HepG2 (cell line): ENCODE results near the gene ARHGAP32. TPM values are rescaled to one million over a fixed set of nuclear protein-coding genes. Genes with fewer than 3 reads are reported as not detected.
A peak's percentile ranks its signal among the peaks of the same experiment; 100 is the strongest.

Experiments used
- ATAC-seq: fragments of 200-7000 bp; cut with Tn5 transposase; 3 replicates; pipeline ENCODE4 v1.9.1; 2020; ENCODE audit warnings: mild to moderate bottlenecking, moderate library complexity
- BruUV-seq: library from RNA; stranded (reverse); fragments of 400-500 nt; replicated peaks from 2 replicates; lab custom pipeline; 2021; lab: Mats Ljungman, UMichigan
- CTCF ChIA-PET: fragments of 300-600 bp; formaldehyde crosslinking; extraction: SDS; loops from one replicate; lab custom pipeline; 2021; ENCODE audit warnings: low total read pairs, inconsistent platforms, low intra/inter-chr PET ratio; lab: Yijun Ruan, JAX
- POLR2A ChIA-PET: fragments of 350-600 bp; sonication (Branson Sonifier 250); formaldehyde crosslinking; loops from one replicate; lab custom pipeline; 2020; ENCODE audit warnings: antibody characterized with exemption, inconsistent platforms; lab: Yijun Ruan, JAX
- DNase-seq: peaks from one replicate; pipeline ENCODE4 v3.0.0-alpha.2; 2015; ENCODE audit warnings: low spot score
- FAIRE-seq: peaks from 3 replicates; lab custom pipeline; 2011; peaks lifted over from hg19 to GRCh38; lab: Jason Lieb, UNC
- H2AFZ ChIP-seq: one replicate; pipeline ENCODE4 v1.6.1; 2011; ENCODE audit warnings: low read length, inconsistent platforms
- H3K27ac ChIP-seq: fragments of 300-600 bp; 3 replicates; pipeline ENCODE4 v1.8.0; 2011; ENCODE audit warnings: mixed run types, mild to moderate bottlenecking, mixed read lengths, low read length, inconsistent platforms; ENCODE audit not compliant: insufficient read depth; ENCODE audit errors: extremely low read length
- H3K27me3 ChIP-seq, 2 experiments: fragments of 200-600 bp in 1 of 2; 2 replicates in 1 of 2; 3 replicates in 1 of 2; pipeline versions ENCODE4 v1.6.0 to v1.8.0; 2011; ENCODE audit warnings: low read length in 2 of 2, mild to moderate bottlenecking in 2 of 2, moderate library complexity in 2 of 2, inconsistent platforms in 1 of 2; ENCODE audit not compliant: insufficient read depth in 2 of 2, control insufficient read depth in 1 of 2
- H3K36me3 ChIP-seq, 2 experiments: fragments of 200-600 bp in 1 of 2; replicated peaks in 1 of 2; 2 replicates in 1 of 2; 3 replicates in 1 of 2; pipeline versions ENCODE4 v1.5.1 to v1.8.0; 2011; ENCODE audit warnings: low read length in 2 of 2, inconsistent platforms in 1 of 2; ENCODE audit not compliant: insufficient read depth in 2 of 2, control insufficient read depth in 1 of 2
- H3K4me1 ChIP-seq: 2 replicates; pipeline ENCODE4 v1.5.1; 2012; ENCODE audit warnings: low read length, inconsistent platforms; ENCODE audit not compliant: insufficient read depth
- H3K4me2 ChIP-seq: 2 replicates; pipeline ENCODE4 v1.6.0; 2011; ENCODE audit warnings: low read depth, low read length, inconsistent platforms
- H3K4me3 ChIP-seq, 3 experiments: fragments of 200-600 bp in 1 of 3; sonication (generic), shearing (Covaris generic) in 1 of 3; replicated peaks in 1 of 3; 2 replicates each; pipeline ENCODE4 v1.5.1; 2011 to 2016; ENCODE audit warnings: low read length in 3 of 3, inconsistent platforms in 2 of 3, low read depth in 2 of 3, mild to moderate bottlenecking in 2 of 3, control low read depth in 1 of 3, mixed read lengths in 1 of 3; ENCODE audit not compliant: insufficient read depth in 1 of 3
- H3K79me2 ChIP-seq: one replicate; pipeline ENCODE4 v1.6.1; 2011; ENCODE audit warnings: low read length, inconsistent platforms; ENCODE audit not compliant: insufficient read depth
- H3K9ac ChIP-seq: 2 replicates; pipeline ENCODE4 v1.6.0; 2011; ENCODE audit warnings: mild to moderate bottlenecking, low read depth, low read length, inconsistent platforms; ENCODE audit not compliant: insufficient read depth
- H3K9me3 ChIP-seq: 2 replicates; pipeline ENCODE4 v1.5.1; 2012; ENCODE audit warnings: mild to moderate bottlenecking, low read length
- H4K20me1 ChIP-seq: 2 replicates; pipeline ENCODE4 v1.6.0; 2011; ENCODE audit warnings: inconsistent platforms, mild to moderate bottlenecking, low read length, moderate library complexity; ENCODE audit not compliant: insufficient read depth
- ATF1 ChIP-seq: IDR thresholded peaks from 2 replicates; pipeline ENCODE4 v1.6.1; 2016; ENCODE audit warnings: mild to moderate bottlenecking, control low read depth
- KAT2B ChIP-seq: fragments of 150-350 bp; IDR thresholded peaks from 2 replicates; pipeline ENCODE4 v1.6.1; 2014; ENCODE audit warnings: low read depth, low read length, borderline replicate concordance
- SRSF4 ChIP-seq: fragments of 200-400 bp; formaldehyde crosslinking; IDR thresholded peaks from one replicate; pipeline ENCODE4 v1.6.1; 2018; ENCODE audit warnings: mild to moderate bottlenecking, low read depth, low read length, moderate library complexity; ENCODE audit not compliant: poor library complexity, severe bottlenecking
- YY1 ChIP-seq: IDR thresholded peaks from 2 replicates; pipeline ENCODE4 v1.6.1; 2011; ENCODE audit warnings: low read length, low read depth, moderate library complexity, mild to moderate bottlenecking; ENCODE audit not compliant: insufficient read depth, insufficient replicate concordance
- WGBS: methylation state at CpG from one replicate; pipeline ENCODE4 v1.1.6; 2017; ENCODE audit warnings: low lambda C conversion rate; 5-methylcytosine and 5-hydroxymethylcytosine counted together
- in situ Hi-C: cut with HindIII; loops from 2 replicates; pipeline ENCODE4 v1.10.0; 2017; ENCODE audit warnings: low pct_unique_long_range_greater_than_20kb; ENCODE audit not compliant: extremely low pct_ligation_motif_present
- intact Hi-C: fragments of 100-400 bp; cut with micrococcal nuclease; formaldehyde crosslinking; loops from one replicate; pipeline ENCODE4 v1.10.0; 2022; ENCODE audit not compliant: unreplicated experiment
- polyA plus RNA-seq, 8 experiments: library from polyadenylated mRNA; depleted of rRNA in 3 of 8; stranded (reverse) in 7 of 8; unstranded in 1 of 8; fragments of >200 nt; fragmentation: Illumina TruSeq in 4 of 8; extraction: Trizol in 4 of 8; gene quantifications; 2 replicates each; pipeline versions ENCODE4 v1.2.1 to v1.2.3, GENCODE V29; 2011 to 2016; ENCODE audit warnings: low read depth in 4 of 8, missing spikeins in 1 of 8, mixed read lengths in 1 of 8; ENCODE audit not compliant: insufficient read depth in 1 of 8
- total RNA-seq, 5 experiments: library from RNA; depleted of rRNA; stranded (reverse); fragments of >200 nt; fragmentation: Illumina TruSeq; extraction: Trizol; gene quantifications; 2 replicates each; pipeline ENCODE4 v1.2.3, GENCODE V29; 2016; ENCODE audit warnings: low read depth in 1 of 5
- TF ChIP-seq, protein P1 (sequence below): sonication (generic); formaldehyde crosslinking; IDR thresholded peaks from 2 replicates; pipeline ENCODE4 v1.4.0; 2020; ENCODE audit warnings: missing genetic modification reagents
- TF ChIP-seq, protein P2 (sequence below): sonication (generic); formaldehyde crosslinking; IDR thresholded peaks from 2 replicates; pipeline ENCODE4 v1.5.0; 2020; ENCODE audit warnings: mild to moderate bottlenecking, missing genetic modification reagents

The ARHGAP32 gene
- total and polyA plus RNA-seq, 2 of the 13 experiments (the other 11 are each of a cell fraction or from before 2014, with no cell fraction given), result 6.3 to 8.2 TPM

- TF ChIP-seq, protein P1, sequence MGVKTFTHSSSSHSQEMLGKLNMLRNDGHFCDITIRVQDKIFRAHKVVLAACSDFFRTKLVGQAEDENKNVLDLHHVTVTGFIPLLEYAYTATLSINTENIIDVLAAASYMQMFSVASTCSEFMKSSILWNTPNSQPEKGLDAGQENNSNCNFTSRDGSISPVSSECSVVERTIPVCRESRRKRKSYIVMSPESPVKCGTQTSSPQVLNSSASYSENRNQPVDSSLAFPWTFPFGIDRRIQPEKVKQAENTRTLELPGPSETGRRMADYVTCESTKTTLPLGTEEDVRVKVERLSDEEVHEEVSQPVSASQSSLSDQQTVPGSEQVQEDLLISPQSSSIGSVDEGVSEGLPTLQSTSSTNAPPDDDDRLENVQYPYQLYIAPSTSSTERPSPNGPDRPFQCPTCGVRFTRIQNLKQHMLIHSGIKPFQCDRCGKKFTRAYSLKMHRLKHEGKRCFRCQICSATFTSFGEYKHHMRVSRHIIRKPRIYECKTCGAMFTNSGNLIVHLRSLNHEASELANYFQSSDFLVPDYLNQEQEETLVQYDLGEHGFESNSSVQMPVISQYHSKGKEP (CRISPR knock-in tag), result no peak
- TF ChIP-seq, protein P2, sequence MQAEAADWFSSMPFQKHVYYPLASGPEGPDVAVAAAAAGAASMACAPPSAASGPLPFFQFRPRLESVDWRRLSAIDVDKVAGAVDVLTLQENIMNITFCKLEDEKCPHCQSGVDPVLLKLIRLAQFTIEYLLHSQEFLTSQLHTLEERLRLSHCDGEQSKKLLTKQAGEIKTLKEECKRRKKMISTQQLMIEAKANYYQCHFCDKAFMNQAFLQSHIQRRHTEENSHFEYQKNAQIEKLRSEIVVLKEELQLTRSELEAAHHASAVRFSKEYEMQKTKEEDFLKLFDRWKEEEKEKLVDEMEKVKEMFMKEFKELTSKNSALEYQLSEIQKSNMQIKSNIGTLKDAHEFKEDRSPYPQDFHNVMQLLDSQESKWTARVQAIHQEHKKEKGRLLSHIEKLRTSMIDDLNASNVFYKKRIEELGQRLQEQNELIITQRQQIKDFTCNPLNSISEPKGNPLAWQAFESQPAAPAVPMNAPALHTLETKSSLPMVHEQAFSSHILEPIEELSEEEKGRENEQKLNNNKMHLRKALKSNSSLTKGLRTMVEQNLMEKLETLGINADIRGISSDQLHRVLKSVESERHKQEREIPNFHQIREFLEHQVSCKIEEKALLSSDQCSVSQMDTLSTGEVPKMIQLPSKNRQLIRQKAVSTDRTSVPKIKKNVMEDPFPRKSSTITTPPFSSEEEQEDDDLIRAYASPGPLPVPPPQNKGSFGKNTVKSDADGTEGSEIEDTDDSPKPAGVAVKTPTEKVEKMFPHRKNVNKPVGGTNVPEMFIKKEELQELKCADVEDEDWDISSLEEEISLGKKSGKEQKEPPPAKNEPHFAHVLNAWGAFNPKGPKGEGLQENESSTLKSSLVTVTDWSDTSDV (CRISPR knock-in tag), result no peak
- TF ChIP-seq YY1 (no peak), SRSF4 (no peak)
Measured at GRCh38 chr11:128953151-128953550, 239.0 kb downstream of the ARHGAP32 start (continued).

DNA sequence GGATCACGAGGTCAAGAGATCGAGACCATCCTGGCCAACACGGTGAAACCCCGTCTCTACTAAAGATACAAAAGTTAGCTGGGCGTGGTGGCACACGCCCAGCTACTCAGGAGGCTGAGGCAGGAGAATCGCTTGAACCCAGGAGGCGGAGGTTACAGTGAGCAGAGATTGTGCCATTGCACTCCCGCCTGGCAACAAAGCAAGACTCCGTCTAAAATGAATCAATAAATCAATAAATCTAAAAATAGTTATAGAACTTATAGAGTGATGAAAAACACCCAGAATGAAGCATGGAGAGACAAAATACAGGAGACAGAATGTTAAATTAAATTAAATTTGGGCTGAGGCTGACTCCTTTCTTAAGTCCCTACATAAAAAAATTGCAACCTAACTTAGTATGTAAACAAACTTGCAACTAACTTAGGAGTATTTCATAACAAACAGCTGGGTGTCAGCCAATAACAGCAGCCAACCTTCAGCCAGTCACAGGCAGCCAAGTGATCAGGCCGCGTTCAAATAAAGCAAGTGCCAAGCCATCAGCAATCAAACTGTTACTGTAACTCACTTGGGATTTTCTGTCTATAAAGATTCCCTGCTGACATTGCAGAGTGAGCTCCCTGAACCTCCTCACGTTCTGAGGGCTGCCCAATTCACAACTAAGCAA is 242.2 kb downstream of the ARHGAP32 start:
- Histone ChIP-seq H4K20me1 (no peaks in the 10 kb centered on the region), H3K4me2 (no peak overlapping the region), H3K4me3 (no peak overlapping the region), H3K9me3 (no peaks in the 10 kb centered on the region), H2AFZ (no peak overlapping the region), H3K9ac (no peak overlapping the region), H3K79me2 (no peaks in the 10 kb centered on the region), H3K27me3 (no peaks in the 10 kb centered on the region; a peak in 1 of 5 replicates), H3K4me1 (no peaks in the 10 kb centered on the region), H3K27ac (no peak overlapping the region), H3K36me3 (no peaks in the 10 kb centered on the region)
- no TSS peak for BruUV-seq
- ChIA-PET POLR2A (no interaction called here), CTCF (no interaction called here)
- TF ChIP-seq ATF1 (CRISPR knock-in tag) (no peak), KAT2B (peak; percentile 56; the same call in 1 of the 2 replicates)
- in situ Hi-C loops (no loop called here), intact Hi-C loops (loop anchor here (2.0 to 10.0 kb wide), 2 partner anchors 65 to 775 kb away; no protein-coding TSS in a partner anchor)
- FAIRE-seq (no peak), DNase-seq (no peak), ATAC-seq (no peak)
- 18% methylated on average over 13 of the region's 13 CpGs for WGBS
